B cell (primary cell): ENCODE data around the gene SLC25A38. TPM values are rescaled to one million over a fixed set of nuclear protein-coding genes. Genes with fewer than 3 reads are reported as not detected.

Experiments used
- ATAC-seq: fragments of 200-7000 bp; cut with Tn5 transposase; one replicate; pipeline ENCODE4 v1.10.0; 2021; ENCODE audit warnings: low read depth, mild to moderate bottlenecking, moderate number of reproducible peaks, moderate library complexity
- CTCF ChIA-PET: fragments of 350-600 bp; sonication (Branson Sonifier 250); formaldehyde crosslinking; loops from one replicate; lab custom pipeline; 2021; ENCODE audit warnings: antibody characterized with exemption, inconsistent platforms; lab: Charles Lee
- POLR2A ChIA-PET: fragments of 350-600 bp; sonication (Branson Sonifier 250); formaldehyde crosslinking; loops from one replicate; lab custom pipeline; 2021; ENCODE audit warnings: antibody characterized with exemption; lab: Charles Lee
- DNase-seq: peaks from one replicate; pipeline ENCODE4 v3.0.0; 2013
- H2AFZ ChIP-seq: 2 replicates; pipeline ENCODE4 v1.6.1; 2012; ENCODE audit warnings: mild to moderate bottlenecking, low read depth, low read length; ENCODE audit not compliant: insufficient read depth, poor library complexity, severe bottlenecking
- H3K27ac ChIP-seq, 2 donors: 1 replicate in 1 of 2; 2 replicates in 1 of 2; pipeline ENCODE4 v1.5.1; 2012 to 2013; ENCODE audit warnings: low read length in 2 of 2, mild to moderate bottlenecking in 2 of 2, moderate library complexity in 1 of 2
- H3K27me3 ChIP-seq, 4 experiments: fragments of 200-600 bp in 1 of 4; sonication (generic) in 1 of 4; replicated peaks in 1 of 4; 1 replicate in 2 of 4; 2 replicates in 2 of 4; pipeline versions ENCODE4 v1.6.1 to v1.7.0; 2013 to 2016; ENCODE audit warnings: low read length in 3 of 4, mild to moderate bottlenecking in 2 of 4, mixed read lengths in 1 of 4, moderate library complexity in 1 of 4; ENCODE audit not compliant: insufficient read depth in 4 of 4, control insufficient read depth in 3 of 4; ENCODE audit errors: control extremely low read depth in 1 of 4
- H3K36me3 ChIP-seq, 2 experiments: replicated peaks in 1 of 2; 1 replicate in 1 of 2; 2 replicates in 1 of 2; pipeline versions ENCODE4 v1.6.1 to v1.7.1; 2013; ENCODE audit warnings: low read length in 1 of 2; ENCODE audit not compliant: insufficient read depth in 2 of 2, control insufficient read depth in 1 of 2; ENCODE audit errors: control extremely low read depth in 1 of 2, extremely low read depth in 1 of 2
- H3K4me1 ChIP-seq, 2 donors: fragments of 200-600 bp in 1 of 2; sonication (generic) in 1 of 2; 1 replicate in 1 of 2; 2 replicates in 1 of 2; pipeline versions ENCODE4 v1.5.1 to v1.6.1; 2013 to 2017; ENCODE audit warnings: low read length in 2 of 2; ENCODE audit not compliant: control insufficient read depth in 2 of 2, insufficient read depth in 2 of 2
- H3K4me2 ChIP-seq: replicated peaks from 2 replicates; pipeline ENCODE3; 2012; ENCODE audit warnings: mild to moderate bottlenecking, low read depth, low read length; ENCODE audit not compliant: poor library complexity, severe bottlenecking
- H3K4me3 ChIP-seq, 5 experiments: fragments of 200-600 bp in 1 of 5; sonication (generic) in 1 of 5; 1 replicate in 3 of 5; 2 replicates in 2 of 5; pipeline versions ENCODE4 v1.5.1 to v1.7.0; 2011 to 2016; ENCODE audit warnings: low read length in 4 of 5, mild to moderate bottlenecking in 4 of 5, low read depth in 2 of 5, control low read depth in 1 of 5, moderate library complexity in 1 of 5; ENCODE audit not compliant: insufficient read depth in 1 of 5; ENCODE audit errors: control extremely low read depth in 1 of 5, extremely low read depth in 1 of 5
- H3K79me2 ChIP-seq: fragments of 200-600 bp; sonication (generic); one replicate; pipeline ENCODE4 v1.6.0; 2016; ENCODE audit warnings: low read length; ENCODE audit not compliant: control insufficient read depth, insufficient read depth
- H3K9ac ChIP-seq: fragments of 200-600 bp; sonication (generic); 2 replicates; pipeline ENCODE4 v1.6.1; 2017; ENCODE audit warnings: mild to moderate bottlenecking, low read length, moderate library complexity
- H3K9me3 ChIP-seq, 3 donors: one replicate each; pipeline versions ENCODE4 v1.6.1 to v1.7.1; 2013; ENCODE audit warnings: low read length in 2 of 3; ENCODE audit not compliant: control insufficient read depth in 2 of 3, insufficient read depth in 1 of 3; ENCODE audit errors: control extremely low read depth in 1 of 3
- H4K20me1 ChIP-seq: 2 replicates; pipeline ENCODE4 v1.6.0; 2012; ENCODE audit warnings: mild to moderate bottlenecking, low read length; ENCODE audit not compliant: insufficient read depth, control insufficient read depth, poor library complexity, severe bottlenecking
- H3K27ac Mint-ChIP-seq: one replicate; pipeline ENCODE4 v1.8.0; 2021; ENCODE audit warnings: mixed read lengths
- H3K27me3 Mint-ChIP-seq: one replicate; pipeline ENCODE4 v1.8.0; 2021; ENCODE audit warnings: mixed read lengths
- H3K4me1 Mint-ChIP-seq: one replicate; pipeline ENCODE4 v1.8.0; 2021; ENCODE audit warnings: mixed read lengths
- H3K4me3 Mint-ChIP-seq: one replicate; pipeline ENCODE4 v1.8.0; 2021; ENCODE audit warnings: mixed read lengths
- H3K9me3 Mint-ChIP-seq: one replicate; pipeline ENCODE4 v1.8.0; 2022; ENCODE audit warnings: mixed read lengths; ENCODE audit not compliant: insufficient read depth
- CTCF ChIP-seq: fragments of 200-600 bp; IDR thresholded peaks from one replicate; pipeline ENCODE4 v1.8.0; 2022; ENCODE audit warnings: antibody characterized with exemption, mild to moderate bottlenecking
- EZH2 ChIP-seq: IDR thresholded peaks from 2 replicates; pipeline ENCODE4 v1.6.1; 2012; ENCODE audit warnings: borderline replicate concordance, low read depth, mild to moderate bottlenecking, moderate library complexity, low read length; ENCODE audit not compliant: insufficient read depth, poor library complexity, severe bottlenecking
- WGBS: methylation state at CpG from one replicate; pipeline ENCODE4 v1.1.5; 2013; ENCODE audit warnings: missing lambda C conversion rate; ENCODE audit not compliant: insufficient coverage; 5-methylcytosine and 5-hydroxymethylcytosine counted together
- intact Hi-C: fragments of 100-400 bp; cut with micrococcal nuclease; formaldehyde crosslinking; loops from one replicate; pipeline ENCODE4 v1.10.0; 2022
- polyA plus RNA-seq: library from polyadenylated mRNA; depleted of rRNA; stranded (reverse); fragments of >200 nt; gene quantifications from 2 replicates; pipeline ENCODE4 v1.2.3, GENCODE V29; 2012
- total RNA-seq, 2 donors: library from RNA; stranded (reverse); fragments of 120-200 nt in 1 of 2; gene quantifications; 1 replicate in 1 of 2; 2 replicates in 1 of 2; pipeline versions ENCODE4 v1.2.3 to v1.2.4, GENCODE V29; 2013 to 2022

The SLC25A38 gene
- total and polyA plus RNA-seq, 2 donors (not counting 1 experiment from before 2014, with no cell fraction given) = 45.5 to 53.0 TPM

- Histone ChIP-seq H4K20me1 (peaks cover 46% of the 10 kb centered on the region), H2AFZ (no peak overlapping the region), H3K27me3 (no peaks in the 10 kb centered on the region), H3K27ac (peak overlapping the region; percentile 62 to 82), H3K4me2 (peak overlapping the region; percentile 67), H3K4me1 (peaks cover 71 to 75% of the 10 kb centered on the region in 2 donors), H3K9ac (no peak overlapping the region), H3K79me2 (peaks cover 79% of the 10 kb centered on the region), H3K4me3 (no peak overlapping the region), H3K36me3 (peaks cover 6 to 24% of the 10 kb centered on the region in 2 experiments), H3K9me3 (no peaks in the 10 kb centered on the region)
- peaks cover 71% of the 10 kb centered on the region for H3K4me1 Mint-ChIP-seq
- ChIA-PET CTCF (interaction anchor here (1.2 to 1.3 kb wide), 2 partner anchors 15 to 25 kb away, joined by 3 read pairs; no protein-coding TSS in a partner anchor), POLR2A (interaction anchor here (1.9 kb wide), 1 partner anchor 20 kb away, joined by 7 read pairs; the partner anchor contains the start of gene RPSA)
- DNase-seq = no peak
- peak overlapping the region; percentile 83 for H3K27ac Mint-ChIP-seq
- intact Hi-C loops = no loop called here
- no peak for ATAC-seq
- peak overlapping the region; percentile 44 for H3K4me3 Mint-ChIP-seq
- no peaks in the 10 kb centered on the region for H3K27me3 Mint-ChIP-seq
- whole genome bisulfite sequencing = 92% methylated on average over 1 of the region's 1 CpG
- H3K9me3 Mint-ChIP-seq = no peaks in the 10 kb centered on the region
- TF ChIP-seq CTCF (no peak), EZH2 (no peak)
Measured at GRCh38 chr3:39387411-39387975, 4.3 kb downstream of the SLC25A38 start.

GRCh38 chr3:39388153-39388552, 5.0 kb downstream of the SLC25A38 start:
- peak overlapping the region; percentile 67 for H3K4me2 ChIP-seq
- Mint-ChIP-seq H3K9me3 (no peaks in the 10 kb centered on the region), H3K4me3 (peak overlapping the region; percentile 44), H3K27me3 (no peaks in the 10 kb centered on the region), H3K4me1 (peaks cover 66% of the 10 kb centered on the region), H3K27ac (peak overlapping the region; percentile 83)
- TF ChIP-seq CTCF = no peak
- TF ChIP-seq EZH2 = no peak
- DNase-seq = no peak
- intact Hi-C loops = no loop called here
- H3K79me2 ChIP-seq = peaks cover 86% of the 10 kb centered on the region
- WGBS = no CpG with 5 or more reads among the region's 2 CpGs
- POLR2A ChIA-PET = no interaction called here
- H3K4me3 ChIP-seq = no peak overlapping the region
- no peaks in the 10 kb centered on the region for H3K27me3 ChIP-seq
- no peaks in the 10 kb centered on the region for H3K9me3 ChIP-seq
- peaks cover 67 to 70% of the 10 kb centered on the region in 2 donors for H3K4me1 ChIP-seq
- H3K27ac ChIP-seq = peak overlapping the region; percentile 62 to 82
- peaks cover 46% of the 10 kb centered on the region for H4K20me1 ChIP-seq
- CTCF ChIA-PET = interaction anchor here (1.2 to 1.4 kb wide), 2 partner anchors 18 to 24 kb away, joined by 3 to 5 read pairs; partner anchors contain the start of gene RPSA
- peaks cover 6 to 31% of the 10 kb centered on the region in 2 experiments for H3K36me3 ChIP-seq
- H3K9ac ChIP-seq = no peak overlapping the region
- no peak overlapping the region for H2AFZ ChIP-seq
- no peak for ATAC-seq
